Left colon (tissue), 2 donors: Measurements from ENCODE around the gene ZNF423. TPM values are rescaled to one million over a fixed set of nuclear protein-coding genes. Genes with fewer than 3 reads are reported as not detected.

Source experiments
- ATAC-seq: fragments of 200-7000 bp; cut with Tn5 transposase; one replicate; pipeline ENCODE4 v1.9.1; 2020; ENCODE audit warnings: mild to moderate bottlenecking, moderate library complexity
- DNase-seq, 2 donors: peaks; one replicate each; pipeline ENCODE4 v3.0.0-alpha.2; 2020
- intact Hi-C, 2 donors: fragments of 100-400 bp; cut with DNase I in 1 of 2; cut with micrococcal nuclease in 1 of 2; formaldehyde crosslinking; loops; one replicate each; pipeline versions ENCODE4 v1.11.2 to v1.14.0; 2022; cut with DNase I, micrococcal nuclease
- total RNA-seq, 2 donors: library from RNA; stranded (reverse); fragmentation: NEBNext Ultra II Directional; extraction: Animal tissue kit (Norgen Biotek cat#: 25700); gene quantifications; one replicate each; pipeline ENCODE4 v1.2.1, GENCODE V29; 2021
- donor health status: DM: no; HTN: no; CAD: no.
- donor health status: DM: yes; HTN: yes; CAD: no.

ZNF423 gene
- total RNA-seq, 2 donors from 2014 or later, result 8.2 to 10.5 TPM

GRCh38 chr16:49649013-49649765 lies 206.7 kb downstream of the ZNF423 start:
- no peak for ATAC-seq
- DNase-seq, result no peak
- intact Hi-C loops, result no loop called here

- ATAC-seq (no peak), DNase-seq (no peak)
- intact Hi-C loops, result no loop called here
Observed at GRCh38 chr16:49647673-49648072, 208.2 kb downstream of the ZNF423 start.

GRCh38 chr16:49645263-49645662 lies 210.6 kb downstream of the ZNF423 start:
- intact Hi-C loops, result no loop called here
- ATAC-seq, result no peak
- DNase-seq, result no peak

GRCh38 chr16:49644145-49644463 lies 211.8 kb downstream of the ZNF423 start:
- intact Hi-C loops, result no loop called here

GRCh38 chr16:49643429-49644144 lies 212.3 kb downstream of the ZNF423 start:
- intact Hi-C loops, result no loop called here
- ATAC-seq (no peak), DNase-seq (no peak)

More at GRCh38 chr16:49644145-49644463, 211.8 kb downstream of the ZNF423 start:
- ATAC-seq, result no peak
- DNase-seq, result no peak

- no peak for ATAC-seq
- no peak for DNase-seq
- intact Hi-C loops, result no loop called here
Observed at GRCh38 chr16:49641250-49641649, 214.7 kb downstream of the ZNF423 start.

GRCh38 chr16:49640581-49640980 lies 215.3 kb downstream of the ZNF423 start:
- DNase-seq (no peak), ATAC-seq (no peak)

GRCh38 chr16:49639739-49640431 lies 216.0 kb downstream of the ZNF423 start:
- no peak for ATAC-seq
- intact Hi-C loops, result no loop called here
- DNase-seq, result no peak

More at GRCh38 chr16:49640581-49640980, 215.3 kb downstream of the ZNF423 start:
- intact Hi-C loops, result no loop called here

- intact Hi-C loops, result no loop called here
- DNase-seq (no peak), ATAC-seq (no peak)
Observed at GRCh38 chr16:49638673-49639610, 217.0 kb downstream of the ZNF423 start.

- intact Hi-C loops, result no loop called here
- DNase-seq, result no peak
- ATAC-seq, result no peak
Observed at GRCh38 chr16:49637933-49638672, 217.8 kb downstream of the ZNF423 start.

GRCh38 chr16:49637511-49637910 lies 218.4 kb downstream of the ZNF423 start:
- DNase-seq (no peak), ATAC-seq (no peak)
- intact Hi-C loops, result no loop called here

GRCh38 chr16:49636608-49637007 lies 219.3 kb downstream of the ZNF423 start:
- DNase-seq (no peak), ATAC-seq (no peak)
- intact Hi-C loops, result no loop called here

- intact Hi-C loops, result no loop called here
- DNase-seq, result no peak
- no peak for ATAC-seq
Observed at GRCh38 chr16:49635591-49636581, 220.0 kb downstream of the ZNF423 start.

- intact Hi-C loops, result no loop called here
- DNase-seq (no peak), ATAC-seq (no peak)
Observed at GRCh38 chr16:49635009-49635350, 220.9 kb downstream of the ZNF423 start.

- DNase-seq (no peak), ATAC-seq (no peak)
- intact Hi-C loops, result no loop called here
Observed at GRCh38 chr16:49634235-49635008, 221.5 kb downstream of the ZNF423 start.

- intact Hi-C loops, result no loop called here
- no peak for ATAC-seq
- no peak for DNase-seq
Observed at GRCh38 chr16:49632795-49633184, 223.1 kb downstream of the ZNF423 start.
